OCI-LY1 (cell line): ENCODE measurements around the gene DHRS1.

Experiments
- CTCF ChIP-seq: fragments of 200-600 bp; sonication (generic), shearing (Covaris generic); IDR thresholded peaks from 2 replicates; pipeline ENCODE4 v1.5.1; 2017; ENCODE audit warnings: mild to moderate bottlenecking, antibody characterized with exemption, low read length, moderate library complexity, mixed read lengths
- EZH2 ChIP-seq: fragments of 200-600 bp; sonication (generic), shearing (Covaris generic); IDR thresholded peaks from 2 replicates; pipeline ENCODE4 v1.8.0; 2017; ENCODE audit warnings: borderline replicate concordance, mixed run types, mild to moderate bottlenecking, antibody characterized with exemption, low read length, moderate library complexity, mixed read lengths

DNA sequence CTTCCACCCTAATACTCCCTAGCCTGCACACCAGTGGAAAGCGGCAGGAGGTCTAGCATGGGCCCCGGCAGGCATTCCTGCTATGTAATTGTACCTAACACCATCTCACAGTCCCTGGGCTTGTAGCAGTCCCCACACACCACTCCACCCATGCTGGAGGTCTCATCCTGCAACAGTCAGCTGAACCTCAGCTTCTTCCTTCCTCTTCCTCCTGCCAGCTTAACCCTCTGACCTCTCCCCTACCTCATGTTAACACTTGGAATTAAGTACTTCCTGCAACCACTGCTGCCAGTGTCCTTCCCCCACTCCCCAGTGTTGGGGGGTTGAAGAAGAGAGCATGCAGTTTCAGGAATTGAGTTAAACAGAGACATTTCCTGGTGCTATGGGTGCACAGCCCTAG lies 27.7 kb upstream of the DHRS1 start:
- TF ChIP-seq CTCF, result no peak
- no peak for TF ChIP-seq EZH2
